Measurements from ENCODE around the gene SPSB3.

Gene SPSB3

DNA sequence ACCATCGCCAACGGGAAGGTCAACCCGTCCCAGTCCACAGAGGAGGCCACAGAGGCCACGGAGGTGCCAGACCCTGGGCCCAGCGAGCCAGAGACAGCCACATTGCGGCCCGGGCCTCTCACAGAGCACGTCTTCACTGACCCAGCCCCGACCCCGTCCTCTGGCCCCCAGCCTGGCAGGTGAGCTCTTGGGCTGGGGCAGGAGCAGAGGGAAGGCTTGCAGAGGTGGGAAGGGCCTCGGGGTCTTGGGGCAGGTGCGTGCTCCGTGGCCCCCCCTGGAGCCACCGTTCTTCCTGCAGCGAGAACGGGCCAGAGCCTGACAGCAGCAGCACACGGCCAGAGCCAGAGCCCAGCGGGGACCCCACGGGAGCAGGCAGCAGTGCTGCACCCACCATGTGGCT lies 16.1 kb downstream of the SPSB3 start:
- TF ChIP-seq, protein P1, sequence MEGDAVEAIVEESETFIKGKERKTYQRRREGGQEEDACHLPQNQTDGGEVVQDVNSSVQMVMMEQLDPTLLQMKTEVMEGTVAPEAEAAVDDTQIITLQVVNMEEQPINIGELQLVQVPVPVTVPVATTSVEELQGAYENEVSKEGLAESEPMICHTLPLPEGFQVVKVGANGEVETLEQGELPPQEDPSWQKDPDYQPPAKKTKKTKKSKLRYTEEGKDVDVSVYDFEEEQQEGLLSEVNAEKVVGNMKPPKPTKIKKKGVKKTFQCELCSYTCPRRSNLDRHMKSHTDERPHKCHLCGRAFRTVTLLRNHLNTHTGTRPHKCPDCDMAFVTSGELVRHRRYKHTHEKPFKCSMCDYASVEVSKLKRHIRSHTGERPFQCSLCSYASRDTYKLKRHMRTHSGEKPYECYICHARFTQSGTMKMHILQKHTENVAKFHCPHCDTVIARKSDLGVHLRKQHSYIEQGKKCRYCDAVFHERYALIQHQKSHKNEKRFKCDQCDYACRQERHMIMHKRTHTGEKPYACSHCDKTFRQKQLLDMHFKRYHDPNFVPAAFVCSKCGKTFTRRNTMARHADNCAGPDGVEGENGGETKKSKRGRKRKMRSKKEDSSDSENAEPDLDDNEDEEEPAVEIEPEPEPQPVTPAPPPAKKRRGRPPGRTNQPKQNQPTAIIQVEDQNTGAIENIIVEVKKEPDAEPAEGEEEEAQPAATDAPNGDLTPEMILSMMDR (conservative IDR thresholded peaks at IDR 0.05): no peak
- no peak overlapping the region for H3K27ac ChIP-seq

DNA sequence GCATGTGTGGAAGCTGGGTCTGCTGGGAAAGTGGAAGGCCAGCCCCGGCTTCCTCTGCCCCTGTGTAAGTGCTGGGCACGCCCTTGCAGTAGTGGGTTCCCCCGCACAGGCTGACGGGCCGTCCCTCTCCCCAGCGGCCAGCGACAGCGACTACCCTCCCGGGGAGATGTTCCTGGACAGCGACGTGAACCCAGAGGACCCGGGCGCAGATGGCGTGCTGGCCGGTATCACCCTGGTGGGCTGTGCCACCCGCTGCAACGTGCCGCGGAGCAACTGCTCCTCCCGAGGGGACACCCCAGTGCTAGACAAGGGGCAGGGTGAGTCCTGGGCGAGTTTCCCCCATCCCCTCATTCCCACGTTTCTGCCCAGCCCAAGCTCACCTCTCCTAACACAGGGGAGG lies 16.5 kb downstream of the SPSB3 start:
- TF ChIP-seq, protein P1 (conservative IDR thresholded peaks at IDR 0.05): no peak

DNA sequence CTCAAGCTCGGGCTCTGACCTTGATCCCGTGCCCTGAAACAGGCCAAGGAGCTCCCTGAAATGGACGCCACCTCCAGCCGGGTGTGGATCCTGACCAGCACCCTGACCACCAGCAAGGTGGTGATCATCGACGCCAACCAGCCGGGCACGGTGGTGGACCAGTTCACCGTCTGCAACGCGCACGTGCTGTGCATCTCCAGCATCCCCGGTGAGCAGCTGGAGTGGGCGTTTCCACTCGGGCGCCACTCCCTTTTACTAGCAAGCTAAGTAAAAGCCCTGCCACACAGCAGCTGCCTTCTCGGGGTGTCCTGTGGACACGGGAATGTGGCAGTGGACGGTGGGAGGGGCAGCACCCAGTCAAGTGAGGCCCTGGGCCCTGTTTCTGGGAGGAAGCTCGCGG lies 17.4 kb downstream of the SPSB3 start:
- no peak overlapping the region for H3K27ac ChIP-seq
- TF ChIP-seq, protein P1 (conservative IDR thresholded peaks at IDR 0.05): no peak

More for the DNA sequence above, 16.5 kb downstream of the SPSB3 start:
- no peak overlapping the region for H3K27ac ChIP-seq

DNA sequence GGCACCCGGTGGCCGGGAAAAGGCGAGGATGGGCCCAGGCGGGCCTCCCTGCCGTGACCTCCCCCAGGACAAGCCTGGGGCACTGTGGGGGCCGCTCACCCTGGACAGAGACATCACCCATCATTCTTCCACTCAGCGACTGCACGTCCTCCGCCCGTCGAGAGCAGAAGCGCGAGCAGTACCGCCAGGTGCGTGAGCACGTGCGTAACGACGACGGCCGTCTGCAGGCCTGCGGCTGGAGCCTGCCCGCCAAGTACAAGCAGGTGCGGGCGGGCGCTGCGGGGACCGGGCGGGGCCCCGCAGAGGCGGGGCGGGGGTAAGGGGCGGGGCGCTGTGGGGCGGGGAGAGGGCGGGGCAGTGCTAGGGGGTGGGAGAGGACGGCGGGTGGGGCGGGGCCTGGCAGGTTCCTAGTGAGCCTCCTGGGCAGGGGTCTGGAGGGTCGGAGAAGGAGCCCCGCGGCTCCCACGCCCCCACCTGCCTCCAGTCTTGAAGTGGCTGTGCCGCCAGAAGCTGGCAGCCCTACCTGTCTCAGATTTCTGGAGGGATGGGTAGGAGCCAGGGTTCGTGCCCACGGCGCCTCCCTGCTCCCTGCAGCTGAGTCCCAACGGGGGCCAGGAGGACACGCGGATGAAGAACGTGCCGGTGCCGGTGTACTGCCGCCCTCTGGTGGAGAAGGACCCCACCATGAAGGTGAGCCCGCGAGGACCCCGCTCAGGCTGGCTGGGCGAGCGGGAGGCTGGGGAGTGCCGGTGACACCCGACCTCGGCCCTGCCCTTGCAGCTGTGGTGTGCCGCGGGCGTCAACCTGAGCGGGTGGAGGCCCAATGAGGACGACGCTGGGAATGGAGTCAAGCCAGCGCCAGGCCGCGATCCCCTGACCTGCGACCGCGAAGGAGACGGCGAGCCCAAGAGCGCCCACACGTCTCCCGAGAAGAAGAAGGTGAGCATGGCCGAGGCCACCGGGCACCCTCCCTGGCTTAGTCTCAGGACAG lies 18.6 kb downstream of the SPSB3 start:
- no peak overlapping the region for H3K27ac ChIP-seq
- TF ChIP-seq, protein P1 (conservative IDR thresholded peaks at IDR 0.05): no peak; the same call in 1 of the 2 replicates

DNA sequence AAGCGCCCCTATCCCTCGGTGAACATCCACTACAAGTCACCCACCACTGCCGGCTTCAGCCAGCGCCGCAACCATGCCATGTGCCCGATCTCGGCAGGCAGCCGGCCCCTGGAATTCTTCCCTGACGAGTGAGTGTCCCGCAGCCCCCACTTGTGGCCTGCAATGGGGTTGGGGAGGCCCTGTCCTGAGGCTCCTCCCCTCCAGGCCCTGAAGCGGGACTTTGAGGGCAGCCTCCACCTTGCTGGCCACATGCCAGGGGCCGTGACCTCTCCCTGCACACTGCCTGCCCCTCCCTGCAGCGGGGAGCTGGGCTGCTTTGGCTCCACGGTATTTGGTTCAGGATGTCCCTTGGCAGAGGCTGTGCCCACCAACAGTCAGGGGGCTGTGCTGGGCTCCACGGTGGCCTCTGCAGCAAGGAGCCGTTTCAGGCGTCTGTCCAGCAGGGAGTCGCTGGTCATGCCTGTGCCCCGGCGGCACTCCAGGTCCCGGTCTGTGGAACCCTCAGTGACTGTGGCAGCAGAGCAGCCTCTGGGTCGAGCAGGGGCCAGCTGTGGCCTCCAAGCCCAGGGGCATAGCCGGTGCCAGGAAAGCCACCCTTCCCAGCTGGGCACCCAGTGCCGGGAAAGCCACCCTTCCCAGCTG lies 19.4 kb downstream of the SPSB3 start:
- TF ChIP-seq, protein P1 (conservative IDR thresholded peaks at IDR 0.05): no peak
- H3K27ac ChIP-seq: no peak overlapping the region

DNA sequence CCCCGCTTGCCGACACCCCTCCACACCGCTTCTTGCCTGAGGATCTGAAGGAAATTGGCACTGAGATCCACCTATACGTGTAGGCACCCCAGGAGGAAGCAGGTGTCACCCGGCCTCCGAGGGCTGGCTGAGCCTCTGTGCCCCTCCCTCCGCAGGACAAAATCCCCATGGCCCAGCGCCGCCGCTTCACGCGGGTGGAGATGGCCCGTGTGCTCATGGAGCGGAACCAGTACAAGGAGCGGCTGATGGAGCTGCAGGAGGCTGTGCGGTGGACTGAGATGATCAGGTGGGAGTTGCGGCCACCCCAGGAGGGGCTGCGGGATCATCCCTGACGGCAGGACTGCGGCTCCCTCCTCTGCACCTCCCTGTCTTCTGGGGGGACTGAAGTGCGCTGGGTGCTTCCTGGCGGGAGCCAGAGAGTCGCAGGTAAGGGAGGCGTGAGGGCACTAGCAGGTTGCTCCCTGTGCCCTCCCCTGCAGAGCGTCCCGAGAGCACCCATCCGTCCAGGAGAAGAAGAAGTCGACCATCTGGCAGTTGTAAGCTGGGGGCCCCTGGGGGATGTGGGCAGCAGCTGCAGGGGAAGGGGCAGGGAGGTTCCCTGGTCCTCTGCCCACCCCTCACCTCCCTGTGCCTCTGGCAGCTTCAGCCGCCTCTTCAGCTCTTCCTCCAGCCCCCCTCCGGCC lies 20.0 kb downstream of the SPSB3 start:
- TF ChIP-seq, protein P1 (conservative IDR thresholded peaks at IDR 0.05): no peak
- no peak overlapping the region for H3K27ac ChIP-seq

DNA sequence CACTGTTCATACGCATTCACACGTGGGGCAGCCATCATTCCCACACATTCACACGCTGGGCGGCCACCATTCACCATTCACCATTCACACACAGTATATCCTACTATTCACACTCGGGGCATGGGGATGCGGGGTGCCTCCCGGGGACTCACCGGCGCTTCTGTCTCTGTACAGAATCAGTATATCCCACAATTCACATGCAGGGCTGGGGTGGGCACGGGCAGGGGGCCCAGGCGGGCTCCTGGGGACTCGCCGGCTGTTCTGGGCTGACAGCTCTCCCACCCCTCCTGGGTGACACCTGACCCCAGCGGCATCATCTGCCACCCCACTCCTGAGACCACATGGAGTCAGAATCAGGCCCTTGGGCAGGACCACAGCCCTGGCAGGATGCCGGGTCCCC lies 20.6 kb downstream of the SPSB3 start:
- no peak overlapping the region for H3K27ac ChIP-seq
- TF ChIP-seq, protein P1 (conservative IDR thresholded peaks at IDR 0.05): no peak

Measured in VCaP (cell line).